Body of pancreas (tissue), 4 donors: ENCODE data around the gene TUBGCP2.
"Not testable (repeated sequence)": the region's sequence is repeated elsewhere in the genome, so short reads cannot be mapped to it uniquely, and the experiment has no call there.

Experiments
- CTCF ChIP-seq, 7 experiments: fragments of 450-650 bp in 4 of 7; fragments of 200-600 bp in 3 of 7; sonication (generic) in 3 of 7; IDR thresholded peaks; one replicate each; pipeline ENCODE4 v1.5.1; 2016 to 2019; ENCODE audit warnings: antibody characterized with exemption in 7 of 7
- POLR2A ChIP-seq, 3 donors: fragments of 450-650 bp; IDR thresholded peaks; one replicate each; pipeline ENCODE4 v1.6.1; 2016; ENCODE audit warnings: antibody characterized with exemption in 3 of 3, mild to moderate bottlenecking in 2 of 3

- not testable (repeated sequence) for TF ChIP-seq CTCF, POLR2A (IDR thresholded peaks at IDR 0.05)
Measured at GRCh38 chr10:133320852-133321422, 12.3 kb upstream of the TUBGCP2 start.
